SK-N-SH treated with all-trans-retinoic acid at 6 μM for 48 hours (cell line): ENCODE data around the gene F9.

Source experiments
- ATAC-seq: fragments of 200-7000 bp; cut with Tn5 transposase; 3 replicates; pipeline ENCODE4 v1.9.1; 2020; ENCODE audit warnings: mild to moderate bottlenecking, moderate library complexity
- ARNTL ChIP-seq: fragments of 450-650 bp; formaldehyde crosslinking; IDR thresholded peaks from 2 replicates; pipeline ENCODE4 v1.5.0; 2020; ENCODE audit warnings: low read depth, mild to moderate bottlenecking, moderate library complexity, borderline replicate concordance
- BACH2 ChIP-seq: fragments of 250-450 bp; sonication (Bioruptor Pico); IDR thresholded peaks from 2 replicates; pipeline ENCODE4 v1.9.0; 2021; ENCODE audit warnings: mild to moderate bottlenecking, borderline replicate concordance
- CREB5 ChIP-seq: fragments of 250-450 bp; sonication (Bioruptor Pico); IDR thresholded peaks from 2 replicates; pipeline ENCODE4 v1.5.1; 2020; ENCODE audit warnings: low read depth, mild to moderate bottlenecking, moderate library complexity
- CSDC2 ChIP-seq: fragments of 250-450 bp; sonication (Bioruptor Pico); IDR thresholded peaks from 2 replicates; pipeline ENCODE4 v1.5.0; 2020; ENCODE audit warnings: mild to moderate bottlenecking, moderate library complexity
- ESRRG ChIP-seq: fragments of 250-450 bp; sonication (Bioruptor Pico); IDR thresholded peaks from 2 replicates; pipeline ENCODE4 v1.6.1; 2021; ENCODE audit warnings: mild to moderate bottlenecking
- GLIS3 ChIP-seq: fragments of 250-450 bp; sonication (Bioruptor Pico); IDR thresholded peaks from 2 replicates; pipeline ENCODE4 v1.5.0; 2020; ENCODE audit warnings: mild to moderate bottlenecking, moderate library complexity
- ISL1 ChIP-seq: fragments of 250-450 bp; sonication (Bioruptor Pico); IDR thresholded peaks from 2 replicates; pipeline ENCODE4 v2.1.2; 2022; ENCODE audit warnings: mild to moderate bottlenecking, moderate library complexity
- OSR1 ChIP-seq: fragments of 250-450 bp; sonication (Bioruptor Pico); IDR thresholded peaks from 2 replicates; pipeline ENCODE4 v1.8.0; 2022; ENCODE audit warnings: moderate library complexity, mild to moderate bottlenecking, inconsistent platforms
- POU6F1 ChIP-seq: fragments of 250-450 bp; sonication (Bioruptor Pico); IDR thresholded peaks from 2 replicates; pipeline ENCODE4 v1.8.0; 2021; ENCODE audit warnings: low read depth, mild to moderate bottlenecking, moderate library complexity, borderline replicate concordance
- PPARA ChIP-seq: fragments of 250-450 bp; sonication (Bioruptor Pico); IDR thresholded peaks from 2 replicates; pipeline ENCODE4 v1.5.0; 2020; ENCODE audit warnings: mild to moderate bottlenecking, borderline replicate concordance
- RARB ChIP-seq: fragments of 250-450 bp; sonication (Bioruptor Pico); IDR thresholded peaks from 2 replicates; pipeline ENCODE4 v1.8.0; 2021; ENCODE audit warnings: mild to moderate bottlenecking, moderate library complexity
- TCF4 ChIP-seq: fragments of 250-450 bp; sonication (Bioruptor Pico); IDR thresholded peaks from 2 replicates; pipeline ENCODE4 v1.8.0; 2021; ENCODE audit warnings: mild to moderate bottlenecking, moderate library complexity, borderline replicate concordance
- TOX ChIP-seq: fragments of 250-450 bp; sonication (Bioruptor Pico); IDR thresholded peaks from 2 replicates; pipeline ENCODE4 v1.8.0; 2021; ENCODE audit warnings: mild to moderate bottlenecking, moderate library complexity, borderline replicate concordance
- TSHZ2 ChIP-seq: fragments of 250-450 bp; sonication (Bioruptor Pico); IDR thresholded peaks from 2 replicates; pipeline ENCODE4 v1.5.0; 2020; ENCODE audit warnings: mild to moderate bottlenecking, moderate library complexity
- ZC3H10 ChIP-seq: fragments of 250-450 bp; sonication (Bioruptor Pico); IDR thresholded peaks from 2 replicates; pipeline ENCODE4 v1.5.1; 2021; ENCODE audit warnings: mild to moderate bottlenecking, moderate library complexity
- ZFP3 ChIP-seq: fragments of 250-450 bp; sonication (Bioruptor Pico); IDR thresholded peaks from 2 replicates; pipeline ENCODE4 v1.5.0; 2020; ENCODE audit warnings: mild to moderate bottlenecking, moderate library complexity
- ZFP30 ChIP-seq: fragments of 450-650 bp; formaldehyde crosslinking; IDR thresholded peaks from 2 replicates; pipeline ENCODE4 v1.5.0; 2022; ENCODE audit warnings: mild to moderate bottlenecking, moderate library complexity
- ZNF565 ChIP-seq: fragments of 450-650 bp; formaldehyde crosslinking; conservative IDR thresholded peaks from 2 replicates; pipeline ENCODE4 v1.5.0; 2020; ENCODE audit warnings: low read depth, mild to moderate bottlenecking, moderate library complexity
- ZNF70 ChIP-seq: fragments of 450-650 bp; formaldehyde crosslinking; IDR thresholded peaks from 2 replicates; pipeline ENCODE4 v1.5.0; 2020; ENCODE audit warnings: mild to moderate bottlenecking, moderate library complexity
- ZNF8 ChIP-seq: fragments of 450-650 bp; formaldehyde crosslinking; IDR thresholded peaks from 2 replicates; pipeline ENCODE4 v1.5.0; 2020; ENCODE audit warnings: mild to moderate bottlenecking, moderate library complexity

F9 gene

GRCh38 chrX:139560221-139560620 is 29.7 kb downstream of the F9 start:
- no peak for TF ChIP-seq ISL1 (CRISPR knock-in tag)
- no peak for TF ChIP-seq ZNF70
- no peak for TF ChIP-seq ARNTL (CRISPR knock-in tag)
- TF ChIP-seq ZFP3 (CRISPR knock-in tag) = no peak
- no peak for TF ChIP-seq ZFP30
- TF ChIP-seq BACH2 (CRISPR knock-in tag) = no peak
- no peak for TF ChIP-seq ZNF8 (CRISPR knock-in tag)
- no peak for TF ChIP-seq RARB
- no peak for TF ChIP-seq TSHZ2
- no peak for TF ChIP-seq CREB5 (CRISPR knock-in tag)
- no peak for TF ChIP-seq ZNF565 (CRISPR knock-in tag)
- TF ChIP-seq POU6F1 (CRISPR knock-in tag) = no peak
- no peak for TF ChIP-seq OSR1 (CRISPR knock-in tag)
- no peak for TF ChIP-seq GLIS3 (CRISPR knock-in tag)
- TF ChIP-seq TOX = no peak
- no peak for TF ChIP-seq CSDC2 (CRISPR knock-in tag)
- ATAC-seq = no peak

GRCh38 chrX:139563251-139563650 is 32.7 kb downstream of the F9 start:
- no peak for TF ChIP-seq PPARA (CRISPR knock-in tag)
- TF ChIP-seq GLIS3 (CRISPR knock-in tag) = no peak
- no peak for TF ChIP-seq OSR1 (CRISPR knock-in tag)
- TF ChIP-seq ZNF565 (CRISPR knock-in tag) = no peak
- TF ChIP-seq TSHZ2 = no peak
- no peak for TF ChIP-seq POU6F1 (CRISPR knock-in tag)
- no peak for TF ChIP-seq ZFP3 (CRISPR knock-in tag)
- no peak for TF ChIP-seq ISL1 (CRISPR knock-in tag)
- no peak for TF ChIP-seq ESRRG (CRISPR knock-in tag)
- TF ChIP-seq ZC3H10 = no peak

GRCh38 chrX:139566981-139567380 is 36.4 kb downstream of the F9 start:
- no peak for ATAC-seq
- TF ChIP-seq ZC3H10 (no peak), TCF4 (CRISPR knock-in tag) (no peak)

More at GRCh38 chrX:139563251-139563650, 32.7 kb downstream of the F9 start:
- no peak for ATAC-seq
